ENCODE measurements around the gene RNASET2. TPM values are rescaled to one million over a fixed set of nuclear protein-coding genes. Genes with fewer than 3 reads are reported as not detected.
A peak's percentile ranks its signal among the peaks of the same experiment; 100 is the strongest.

RNASET2 gene
- polyA plus RNA-seq, 3 donors, result 432 to 562 (median 493) TPM

DNA sequence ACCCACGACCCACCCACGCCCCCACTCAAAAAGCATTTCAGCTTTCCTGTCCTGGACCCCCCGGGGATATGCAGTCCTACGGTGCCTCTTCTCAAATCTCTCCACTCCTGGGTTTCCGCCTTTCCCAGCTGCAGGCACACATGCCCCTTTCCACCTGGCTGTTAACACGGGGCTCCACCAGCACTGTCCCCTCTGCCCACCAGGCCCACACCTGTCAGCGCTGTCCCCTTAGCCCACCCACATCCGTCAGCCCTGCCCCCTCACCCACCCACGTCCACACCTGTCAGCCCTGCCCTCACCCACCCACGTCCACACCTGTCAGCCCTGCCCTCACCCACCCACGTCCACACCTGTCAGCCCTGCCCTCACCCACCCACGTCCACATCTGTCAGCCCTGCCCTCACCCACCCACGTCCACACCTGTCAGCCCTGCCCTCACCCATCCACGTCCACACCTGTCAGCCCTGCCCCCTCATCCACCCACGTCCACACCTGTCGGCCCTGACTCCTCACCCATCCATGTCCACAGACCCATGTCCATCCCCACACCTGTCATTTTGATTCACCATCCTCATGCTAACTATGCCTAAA is 11.6 kb downstream of the RNASET2 start:
- Mint-ChIP-seq H3K27ac (peak overlapping the region in 4 of 7 donors; percentile 17 to 80 (median 43)), H3K36me3 (peaks cover 73 to 97% of the 10 kb centered on the region in 2 donors), H3K27me3 (ENCODE audit: low read depth in 3 of 3) (no peaks in the 10 kb centered on the region), H3K4me3 (no peak overlapping the region), H3K9me3 (no peaks in the 10 kb centered on the region), H3K4me1 (peaks cover 10% of the 10 kb centered on the region)
- no peak overlapping the region for H3K4me2 ChIP-seq (replicated peaks; ENCODE audit: extremely low read depth, low read length, poor library complexity, severe bottlenecking)
- WGBS (ENCODE audit: insufficient coverage), result 92% methylated on average over 13 of the region's 16 CpGs
- H2AFZ ChIP-seq (ENCODE audit: insufficient read depth, low read depth, low read length, poor library complexity, severe bottlenecking), result no peak overlapping the region
- no peak for DNase-seq
- H3K9me3 ChIP-seq (replicated peaks in 1 of 2; ENCODE audit: control insufficient read depth in 1 of 2, insufficient read depth in 1 of 2, low read length in 2 of 2), result no peaks in the 10 kb centered on the region
- peaks cover 4 to 7% of the 10 kb centered on the region in 2 donors for H3K4me1 ChIP-seq (ENCODE audit: control insufficient read depth in 1 of 2, insufficient read depth in 2 of 2, low read length in 2 of 2)
- TF ChIP-seq, protein P1, sequence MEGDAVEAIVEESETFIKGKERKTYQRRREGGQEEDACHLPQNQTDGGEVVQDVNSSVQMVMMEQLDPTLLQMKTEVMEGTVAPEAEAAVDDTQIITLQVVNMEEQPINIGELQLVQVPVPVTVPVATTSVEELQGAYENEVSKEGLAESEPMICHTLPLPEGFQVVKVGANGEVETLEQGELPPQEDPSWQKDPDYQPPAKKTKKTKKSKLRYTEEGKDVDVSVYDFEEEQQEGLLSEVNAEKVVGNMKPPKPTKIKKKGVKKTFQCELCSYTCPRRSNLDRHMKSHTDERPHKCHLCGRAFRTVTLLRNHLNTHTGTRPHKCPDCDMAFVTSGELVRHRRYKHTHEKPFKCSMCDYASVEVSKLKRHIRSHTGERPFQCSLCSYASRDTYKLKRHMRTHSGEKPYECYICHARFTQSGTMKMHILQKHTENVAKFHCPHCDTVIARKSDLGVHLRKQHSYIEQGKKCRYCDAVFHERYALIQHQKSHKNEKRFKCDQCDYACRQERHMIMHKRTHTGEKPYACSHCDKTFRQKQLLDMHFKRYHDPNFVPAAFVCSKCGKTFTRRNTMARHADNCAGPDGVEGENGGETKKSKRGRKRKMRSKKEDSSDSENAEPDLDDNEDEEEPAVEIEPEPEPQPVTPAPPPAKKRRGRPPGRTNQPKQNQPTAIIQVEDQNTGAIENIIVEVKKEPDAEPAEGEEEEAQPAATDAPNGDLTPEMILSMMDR (IDR thresholded peaks at IDR 0.05), result no peak
- H3K9ac ChIP-seq (ENCODE audit: insufficient read depth, low read length, poor library complexity, severe bottlenecking), result no peak overlapping the region
- peaks cover 41% of the 10 kb centered on the region for H3K79me2 ChIP-seq (ENCODE audit: insufficient read depth, low read length)
- H4K20me1 ChIP-seq (ENCODE audit: insufficient read depth, low read length), result peaks cover 99% of the 10 kb centered on the region
- H3K27me3 ChIP-seq (ENCODE audit: control insufficient read depth in 2 of 2, insufficient read depth in 2 of 2, low read length in 2 of 2), result no peaks in the 10 kb centered on the region
- intact Hi-C loops (cut with micrococcal nuclease), result no loop called here
- H3K4me3 ChIP-seq (replicated peaks in 1 of 3; ENCODE audit: low read depth in 2 of 3, low read length in 3 of 3), result no peak overlapping the region
- H3K36me3 ChIP-seq (replicated peaks in 1 of 2; ENCODE audit: control insufficient read depth in 1 of 2, insufficient read depth in 2 of 2, low read length in 2 of 2), result peaks cover 84 to 99% of the 10 kb centered on the region in 2 donors
- peak overlapping the region in 1 of 2 donors; percentile 8 for H3K27ac ChIP-seq (ENCODE audit: low read depth in 1 of 2, low read length in 2 of 2)

DNA sequence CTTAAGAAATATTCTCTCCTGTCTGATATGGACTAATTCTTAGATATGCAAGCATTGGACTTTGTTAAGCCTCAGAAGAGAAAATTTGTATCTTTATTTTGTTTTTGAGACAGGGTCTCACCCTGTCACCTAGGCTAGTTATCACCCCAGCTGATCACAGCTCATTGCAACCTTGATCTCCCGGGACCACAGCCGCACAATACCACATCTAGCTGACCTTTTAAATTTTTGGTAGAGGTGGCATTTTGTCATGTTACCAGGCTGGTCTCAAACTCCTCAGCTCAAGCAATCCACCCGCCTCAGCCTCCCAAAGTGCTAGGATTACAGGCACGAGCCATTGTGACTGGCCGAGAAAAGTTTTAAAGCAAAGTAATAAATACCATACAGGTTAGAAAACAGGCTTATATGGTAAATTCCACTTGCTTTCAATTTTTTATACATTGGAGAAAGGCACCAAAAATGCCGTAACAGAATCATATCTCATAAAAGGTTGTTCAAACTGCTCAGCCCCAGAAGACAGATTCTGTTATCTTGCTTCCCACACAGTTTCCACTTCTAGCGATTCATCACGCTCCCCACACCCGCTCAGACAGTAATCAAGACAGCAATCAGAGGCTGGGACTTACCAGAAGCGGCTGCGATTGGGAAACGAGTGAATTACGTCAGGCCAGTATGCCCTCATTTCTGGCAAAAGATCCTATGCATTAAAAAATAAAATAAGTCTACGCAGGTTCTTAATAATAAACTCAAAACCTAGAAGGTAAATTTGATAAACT is 13.8 kb downstream of the RNASET2 start:
- Histone ChIP-seq H3K27ac (ENCODE audit: low read depth in 1 of 2, low read length in 2 of 2) (peak overlapping the region in 1 of 2 donors; percentile 41), H3K79me2 (ENCODE audit: insufficient read depth, low read length) (peaks cover 21% of the 10 kb centered on the region), H3K9me3 (replicated peaks in 1 of 2; ENCODE audit: control insufficient read depth in 1 of 2, insufficient read depth in 1 of 2, low read length in 2 of 2) (no peaks in the 10 kb centered on the region), H3K27me3 (ENCODE audit: control insufficient read depth in 2 of 2, insufficient read depth in 2 of 2, low read length in 2 of 2) (no peaks in the 10 kb centered on the region), H3K4me2 (replicated peaks; ENCODE audit: extremely low read depth, low read length, poor library complexity, severe bottlenecking) (no peak overlapping the region), H3K36me3 (replicated peaks in 1 of 2; ENCODE audit: control insufficient read depth in 1 of 2, insufficient read depth in 2 of 2, low read length in 2 of 2) (peaks cover 92 to 100% of the 10 kb centered on the region in 2 donors), H3K9ac (ENCODE audit: insufficient read depth, low read length, poor library complexity, severe bottlenecking) (peak overlapping the region; percentile 36), H3K4me3 (replicated peaks in 1 of 3; ENCODE audit: low read depth in 2 of 3, low read length in 3 of 3) (no peak overlapping the region), H2AFZ (ENCODE audit: insufficient read depth, low read depth, low read length, poor library complexity, severe bottlenecking) (no peak overlapping the region), H4K20me1 (ENCODE audit: insufficient read depth, low read length) (peaks cover 99% of the 10 kb centered on the region), H3K4me1 (ENCODE audit: control insufficient read depth in 1 of 2, insufficient read depth in 2 of 2, low read length in 2 of 2) (no peaks in the 10 kb centered on the region)
- WGBS (ENCODE audit: insufficient coverage), result 23% methylated on average over 5 of the region's 14 CpGs
- Mint-ChIP-seq H3K27me3 (ENCODE audit: low read depth in 3 of 3) (no peaks in the 10 kb centered on the region), H3K4me1 (peaks cover 6% of the 10 kb centered on the region), H3K36me3 (peaks cover 81 to 98% of the 10 kb centered on the region in 2 donors), H3K27ac (peak overlapping the region in 6 of 7 donors; percentile 31 to 75 (median 63)), H3K9me3 (no peaks in the 10 kb centered on the region), H3K4me3 (peak overlapping the region in 1 of 2 donors; percentile 26)
- peak in 2 of 3 donors; percentile 14 to 62 for DNase-seq
- intact Hi-C loops (cut with micrococcal nuclease), result no loop called here
- TF ChIP-seq, protein P1 (IDR thresholded peaks at IDR 0.05), result no peak

All from CD14-positive monocyte (primary cell).